Measurements from ENCODE around the gene TTC39B.

Gene TTC39B

GRCh38 chr9:15306757-15307522, at the start of gene TTC39B:
TSS of gene TTC39B (minus strand) at chr9:15307216. CDS start at chr9:15307125, 91 bp downstream.
- TF ChIP-seq CTCF (conservative IDR thresholded peaks at IDR 0.05; ENCODE audit: control insufficient read depth, insufficient read depth, low read depth, low read length) = no peak
- peak within 1 kb of the TSS; percentile 82 for H3K4me3 ChIP-seq (ENCODE audit: control insufficient read depth, low read depth, low read length)
- peak; percentile 84 for DNase-seq (ENCODE audit: low read depth)

- TF ChIP-seq CTCF (conservative IDR thresholded peaks at IDR 0.05; ENCODE audit: control insufficient read depth, insufficient read depth, low read depth, low read length) = no peak
- no peak for DNase-seq (ENCODE audit: low read depth)
- H3K4me3 ChIP-seq (ENCODE audit: control insufficient read depth, low read depth, low read length) = no peak overlapping the region
Observed at GRCh38 chr9:15355669-15356068, 48.7 kb upstream of the TTC39B start.

GRCh38 chr9:15354713-15355112, 47.7 kb upstream of the TTC39B start:
- no peak overlapping the region for H3K4me3 ChIP-seq (ENCODE audit: control insufficient read depth, low read depth, low read length)
- no peak for DNase-seq (ENCODE audit: low read depth)
- no peak for TF ChIP-seq CTCF (conservative IDR thresholded peaks at IDR 0.05; ENCODE audit: control insufficient read depth, insufficient read depth, low read depth, low read length)

- TF ChIP-seq CTCF (conservative IDR thresholded peaks at IDR 0.05; ENCODE audit: control insufficient read depth, insufficient read depth, low read depth, low read length) = no peak
- H3K4me3 ChIP-seq (ENCODE audit: control insufficient read depth, low read depth, low read length) = no peak overlapping the region
- no peak for DNase-seq (ENCODE audit: low read depth)
Observed at GRCh38 chr9:15353892-15354291, 46.9 kb upstream of the TTC39B start.

DNA sequence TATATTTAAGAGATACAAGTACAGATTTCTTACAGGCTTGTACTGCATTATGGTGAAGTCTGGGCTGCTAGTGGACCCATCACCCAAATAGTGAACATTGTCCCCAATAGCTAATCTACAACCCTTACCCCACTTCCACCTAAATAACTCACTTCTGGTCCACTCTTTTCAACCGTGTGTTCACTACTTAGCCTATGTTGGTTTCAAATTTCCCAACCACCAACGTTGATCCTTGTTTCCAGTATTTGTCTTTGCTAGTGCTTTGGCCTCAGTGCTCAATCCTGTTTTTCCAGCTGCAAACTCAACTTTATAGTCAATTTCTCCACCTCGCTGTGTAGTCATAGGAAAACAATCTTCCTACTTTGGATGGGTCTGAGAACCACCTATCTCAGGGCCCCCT, 45.3 kb upstream of the TTC39B start:
- H3K4me3 ChIP-seq (ENCODE audit: control insufficient read depth, low read depth, low read length) = no peak overlapping the region
- no peak for TF ChIP-seq CTCF (conservative IDR thresholded peaks at IDR 0.05; ENCODE audit: control insufficient read depth, insufficient read depth, low read depth, low read length)

DNA sequence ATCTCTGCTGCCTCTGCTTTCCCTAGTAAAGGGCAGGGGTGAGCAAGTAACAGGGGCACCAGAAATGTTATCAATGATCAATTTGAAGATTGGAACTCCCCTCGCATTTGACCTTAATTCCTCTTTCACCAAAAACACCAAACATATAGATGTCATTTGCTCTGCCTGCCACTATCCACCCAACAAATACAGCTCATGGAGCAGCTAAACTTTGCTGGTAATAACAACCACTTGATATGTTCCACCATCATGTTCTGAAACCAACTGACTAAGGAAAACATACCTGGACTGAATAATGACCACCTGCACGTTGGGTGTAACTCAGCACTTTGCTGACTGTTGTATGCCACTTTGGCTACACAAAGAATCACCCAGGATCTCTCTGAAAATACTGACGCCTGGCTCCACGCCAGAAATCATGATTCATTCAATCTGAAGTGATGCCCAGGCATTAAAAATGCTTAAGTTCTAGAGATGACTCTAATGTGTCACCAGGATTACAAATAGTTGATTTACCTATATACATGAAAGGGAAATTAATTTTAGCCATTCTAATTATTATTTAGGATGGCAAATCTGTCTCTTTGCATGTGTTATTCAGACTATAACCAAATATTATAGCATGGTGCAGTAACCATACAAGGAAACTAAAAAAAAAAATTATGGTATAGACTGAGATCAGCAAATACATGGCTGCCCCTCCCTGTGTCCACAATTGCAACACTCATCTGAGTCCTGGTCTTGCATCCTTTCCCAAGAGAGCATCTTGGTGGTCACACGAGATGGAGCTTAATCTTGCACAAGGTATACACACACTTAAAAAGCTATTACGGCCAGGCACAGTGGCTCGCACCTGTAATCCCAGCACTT, 43.1 kb upstream of the TTC39B start:
- H3K4me3 ChIP-seq (ENCODE audit: control insufficient read depth, low read depth, low read length) = no peak overlapping the region

More for the DNA sequence above, 45.3 kb upstream of the TTC39B start:
- no peak for DNase-seq (ENCODE audit: low read depth)

More for the DNA sequence above, 43.1 kb upstream of the TTC39B start:
- peak; percentile 44 for DNase-seq (ENCODE audit: low read depth)
- TF ChIP-seq CTCF (conservative IDR thresholded peaks at IDR 0.05; ENCODE audit: control insufficient read depth, insufficient read depth, low read depth, low read length) = no peak

All from fibroblast of mammary gland (primary cell).